Central memory CD8-positive, alpha-beta T cell (primary cell): ENCODE results near the gene PDGFA.
"Not testable (repeated sequence)": the region's sequence is repeated elsewhere in the genome, so short reads cannot be mapped to it uniquely, and the experiment has no call there.

Source experiments
- ATAC-seq: fragments of 150-1000 bp; cut with Tn5 transposase; replicated peaks from 2 replicates; pipeline ENCODE4 v1.10.0; 2022; ENCODE audit warnings: mild to moderate bottlenecking, moderate FRiP score, moderate number of reproducible peaks; ENCODE audit not compliant: poor library complexity, severe bottlenecking; ENCODE audit errors: extremely low read depth
- DNase-seq, 2 donors: peaks; one replicate each; pipeline ENCODE4 v3.0.0; 2021; ENCODE audit warnings: low spot score in 2 of 2
- H3K27ac Mint-ChIP-seq: one replicate; pipeline ENCODE4 v1.8.0; 2022; ENCODE audit warnings: low read depth, mild to moderate bottlenecking, moderate library complexity, mixed read lengths
- H3K27me3 Mint-ChIP-seq: one replicate; pipeline ENCODE4 v1.8.0; 2022; ENCODE audit warnings: mixed read lengths
- H3K36me3 Mint-ChIP-seq: one replicate; pipeline ENCODE4 v1.8.0; 2022; ENCODE audit warnings: mild to moderate bottlenecking, moderate library complexity, mixed read lengths; ENCODE audit not compliant: insufficient read depth
- H3K4me1 Mint-ChIP-seq: one replicate; pipeline ENCODE4 v1.8.0; 2022; ENCODE audit warnings: mixed read lengths
- H3K4me3 Mint-ChIP-seq: one replicate; pipeline ENCODE4 v1.8.0; 2022; ENCODE audit warnings: mild to moderate bottlenecking, moderate library complexity, mixed read lengths
- H3K9me3 Mint-ChIP-seq: one replicate; pipeline ENCODE4 v1.8.0; 2022; ENCODE audit warnings: mixed read lengths

PDGFA gene

GRCh38 chr7:557558-557881 lies 37.9 kb upstream of the PDGFA start:
- Mint-ChIP-seq H3K36me3 (no peaks in the 10 kb centered on the region), H3K27ac (no peak overlapping the region), H3K9me3 (no peaks in the 10 kb centered on the region), H3K27me3 (no peaks in the 10 kb centered on the region), H3K4me1 (no peaks in the 10 kb centered on the region), H3K4me3 (no peak overlapping the region)
- ATAC-seq (no peak), DNase-seq (no peak)

DNA sequence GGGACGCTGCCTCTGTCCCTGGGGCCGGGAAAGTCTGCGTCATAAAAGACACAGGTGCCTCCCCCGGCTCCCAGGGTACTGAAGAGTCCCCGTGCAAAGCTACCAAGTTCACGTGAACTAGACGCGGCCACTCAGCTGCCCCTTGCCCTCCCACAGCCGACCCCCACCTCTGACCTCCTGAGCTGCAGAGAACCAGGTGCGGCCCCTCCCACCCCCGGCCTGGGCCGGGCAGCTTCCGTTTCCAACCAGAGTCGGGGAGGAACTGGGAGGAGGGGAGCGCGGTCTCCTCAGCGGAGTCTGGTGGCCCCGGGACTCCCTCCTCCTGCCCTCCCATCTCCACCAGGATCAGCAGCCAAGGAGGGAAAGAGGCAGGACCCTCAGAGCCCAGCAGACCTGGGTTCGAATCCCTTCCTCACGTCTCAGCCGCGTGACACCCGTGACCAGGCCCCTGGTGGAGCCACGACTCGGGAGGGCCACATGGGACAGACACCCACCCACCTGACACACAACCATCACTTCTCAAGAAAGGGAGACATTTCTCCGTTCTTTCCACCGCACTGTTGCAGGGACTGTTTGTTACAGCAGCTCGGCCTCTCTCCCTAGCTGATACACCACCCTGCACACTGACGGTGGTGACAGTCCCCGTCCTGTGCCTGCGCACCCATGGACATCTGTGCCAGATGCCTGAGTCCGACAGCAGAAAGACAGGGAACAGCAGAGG lies 37.4 kb upstream of the PDGFA start:
- Mint-ChIP-seq H3K27ac (no peak overlapping the region), H3K4me1 (no peaks in the 10 kb centered on the region), H3K27me3 (no peaks in the 10 kb centered on the region), H3K9me3 (no peaks in the 10 kb centered on the region), H3K36me3 (no peaks in the 10 kb centered on the region), H3K4me3 (no peak overlapping the region)
- no peak for DNase-seq
- no peak for ATAC-seq

- no peaks in the 10 kb centered on the region for H3K4me1 Mint-ChIP-seq
- no peaks in the 10 kb centered on the region for H3K36me3 Mint-ChIP-seq
- H3K27ac Mint-ChIP-seq = no peak overlapping the region
- no peak overlapping the region for H3K4me3 Mint-ChIP-seq
- no peak for DNase-seq
- no peak for ATAC-seq
- H3K27me3 Mint-ChIP-seq = no peaks in the 10 kb centered on the region
- no peaks in the 10 kb centered on the region for H3K9me3 Mint-ChIP-seq
Measured at GRCh38 chr7:556291-556826, 36.7 kb upstream of the PDGFA start.

DNA sequence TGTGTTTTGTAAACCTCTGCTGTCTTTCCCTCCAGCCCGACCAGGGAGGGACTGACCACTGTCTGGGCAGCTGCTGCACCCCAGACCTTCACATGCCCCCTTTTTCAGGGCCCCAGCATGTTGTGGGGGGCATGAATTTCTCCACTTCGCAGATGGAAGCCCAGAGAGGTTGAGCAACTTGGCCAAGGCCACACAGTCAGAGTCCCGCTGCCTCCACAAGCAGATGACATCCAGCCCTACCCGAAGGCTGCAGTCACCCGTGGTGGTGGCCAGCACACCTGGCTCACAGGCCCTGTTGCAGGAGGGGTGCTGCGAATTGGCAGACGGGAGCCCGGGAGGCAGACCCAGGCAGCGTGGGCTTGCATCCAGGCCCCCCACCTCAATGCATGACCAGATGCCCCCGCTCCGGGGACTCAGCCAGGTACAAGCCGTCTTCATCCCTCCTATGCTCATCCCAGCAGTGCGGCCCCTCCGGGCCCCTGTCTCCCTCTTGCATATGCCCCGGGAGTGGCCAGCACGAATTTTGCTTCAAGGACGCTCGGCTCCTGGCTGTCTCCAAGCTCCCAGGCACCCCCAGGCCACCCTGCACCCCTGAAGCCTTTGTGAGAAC lies 36.0 kb upstream of the PDGFA start:
- DNase-seq (no peak), ATAC-seq (no peak)
- H3K4me3 Mint-ChIP-seq = no peak overlapping the region
- no peak overlapping the region for H3K27ac Mint-ChIP-seq
- H3K36me3 Mint-ChIP-seq = no peaks in the 10 kb centered on the region
- H3K27me3 Mint-ChIP-seq = no peaks in the 10 kb centered on the region
- no peaks in the 10 kb centered on the region for H3K4me1 Mint-ChIP-seq
- H3K9me3 Mint-ChIP-seq = no peaks in the 10 kb centered on the region

DNA sequence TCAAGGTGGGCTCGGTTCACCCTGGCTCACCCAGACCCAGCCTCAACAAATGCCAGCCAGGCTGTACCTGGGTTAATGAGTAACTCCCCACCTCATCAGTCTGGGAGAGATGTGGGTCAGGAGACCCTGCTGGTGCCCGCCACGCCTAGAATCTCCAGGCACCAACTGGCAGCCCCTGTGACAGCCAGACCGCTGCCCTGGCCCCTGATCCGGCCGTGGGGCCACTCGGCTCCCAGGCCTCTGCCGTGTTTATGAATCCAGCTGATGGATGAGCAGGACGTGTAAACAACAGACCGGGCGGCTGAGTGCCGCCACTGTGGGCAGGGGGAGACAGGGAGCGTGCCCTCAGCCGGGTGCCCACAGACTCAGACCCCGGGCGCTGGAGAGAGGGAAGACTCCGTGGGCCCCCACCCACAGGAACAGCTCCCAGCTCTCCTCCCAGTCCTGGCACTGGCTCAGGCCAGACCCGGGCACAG lies 34.0 kb upstream of the PDGFA start:
- Mint-ChIP-seq H3K9me3 (no peaks in the 10 kb centered on the region), H3K27me3 (no peaks in the 10 kb centered on the region), H3K36me3 (no peaks in the 10 kb centered on the region), H3K4me3 (no peak overlapping the region), H3K4me1 (no peaks in the 10 kb centered on the region), H3K27ac (no peak overlapping the region)
- DNase-seq = no peak
- ATAC-seq = no peak

- Mint-ChIP-seq H3K36me3 (no peaks in the 10 kb centered on the region), H3K27me3 (no peaks in the 10 kb centered on the region), H3K4me3 (no peak overlapping the region), H3K4me1 (no peaks in the 10 kb centered on the region), H3K9me3 (no peaks in the 10 kb centered on the region), H3K27ac (no peak overlapping the region)
- ATAC-seq (no peak), DNase-seq (no peak)
Measured at GRCh38 chr7:552868-553635, 33.4 kb upstream of the PDGFA start.

- not testable (repeated sequence) for H3K4me1 Mint-ChIP-seq, H3K27ac Mint-ChIP-seq
Measured at GRCh38 chr7:552151-552867, 32.7 kb upstream of the PDGFA start.

DNA sequence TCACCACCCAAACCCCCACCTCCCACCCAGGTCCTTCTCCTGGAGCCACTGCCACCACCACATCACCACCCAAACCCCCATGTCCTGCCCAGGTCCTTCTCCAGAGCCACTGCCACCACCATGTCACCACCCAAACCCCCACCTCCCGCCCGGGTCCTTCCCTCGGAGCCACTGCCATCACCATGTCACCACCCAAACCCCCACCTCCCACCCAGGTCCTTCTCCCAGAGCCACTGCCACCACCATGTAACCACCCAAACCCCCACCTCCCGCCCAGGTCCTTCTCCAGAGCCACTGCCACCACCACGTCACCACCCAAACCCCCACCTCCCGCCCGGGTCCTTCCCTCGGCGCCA lies 31.9 kb upstream of the PDGFA start:
- DNase-seq, H3K4me3 Mint-ChIP-seq, H3K4me1 Mint-ChIP-seq, H3K27ac Mint-ChIP-seq, H3K27me3 Mint-ChIP-seq, H3K36me3 Mint-ChIP-seq, H3K9me3 Mint-ChIP-seq, ATAC-seq: not testable (repeated sequence)

More at GRCh38 chr7:552151-552867, 32.7 kb upstream of the PDGFA start:
- not testable (repeated sequence) for H3K9me3 Mint-ChIP-seq, DNase-seq, H3K36me3 Mint-ChIP-seq, H3K27me3 Mint-ChIP-seq, H3K4me3 Mint-ChIP-seq, ATAC-seq

GRCh38 chr7:550881-551614 lies 31.4 kb upstream of the PDGFA start:
- Mint-ChIP-seq H3K27me3 (no peaks in the 10 kb centered on the region), H3K27ac (no peak overlapping the region), H3K4me1 (no peaks in the 10 kb centered on the region), H3K9me3 (no peaks in the 10 kb centered on the region), H3K4me3 (no peak overlapping the region), H3K36me3 (no peaks in the 10 kb centered on the region)
- no peak for DNase-seq
- no peak for ATAC-seq

DNA sequence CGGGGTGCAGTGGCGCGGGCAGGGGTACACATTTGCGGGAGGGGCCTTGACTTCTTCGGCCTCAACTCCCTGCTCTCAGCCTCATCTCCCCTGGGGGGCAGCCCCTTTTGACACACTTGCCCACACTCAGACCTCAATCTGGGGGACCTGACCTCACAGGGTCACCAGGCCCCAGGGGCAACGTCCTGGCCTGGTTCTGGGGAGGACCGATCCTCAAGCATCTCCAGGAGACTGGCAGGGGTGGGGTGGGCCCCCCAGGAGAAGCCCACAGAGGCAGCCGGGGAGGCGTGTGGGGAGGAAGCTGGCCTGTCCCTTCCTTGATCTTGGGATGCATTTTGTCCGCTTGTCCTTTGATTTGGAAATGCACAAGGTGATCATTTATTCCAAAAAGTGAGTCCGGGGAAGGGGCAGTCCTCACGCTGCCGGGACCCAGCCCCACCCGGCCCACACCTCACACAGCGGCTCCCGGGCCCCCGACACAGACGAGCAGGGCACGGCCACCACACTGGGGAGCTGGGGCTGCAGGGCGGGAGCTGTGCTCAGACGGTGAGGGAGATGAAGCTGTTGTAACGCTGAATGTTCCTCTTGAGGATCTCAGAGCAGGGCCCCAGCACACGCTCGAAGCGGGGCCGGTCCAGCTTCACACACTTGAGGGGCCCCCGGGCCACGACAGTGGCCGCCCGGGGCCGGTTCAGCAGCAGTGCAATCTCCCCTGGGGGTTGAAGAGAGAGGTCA lies 30.4 kb upstream of the PDGFA start:
- Mint-ChIP-seq H3K4me1 (no peaks in the 10 kb centered on the region), H3K36me3 (no peaks in the 10 kb centered on the region), H3K27ac (no peak overlapping the region), H3K9me3 (no peaks in the 10 kb centered on the region), H3K4me3 (no peak overlapping the region), H3K27me3 (no peaks in the 10 kb centered on the region)
- ATAC-seq (no peak), DNase-seq (no peak)

DNA sequence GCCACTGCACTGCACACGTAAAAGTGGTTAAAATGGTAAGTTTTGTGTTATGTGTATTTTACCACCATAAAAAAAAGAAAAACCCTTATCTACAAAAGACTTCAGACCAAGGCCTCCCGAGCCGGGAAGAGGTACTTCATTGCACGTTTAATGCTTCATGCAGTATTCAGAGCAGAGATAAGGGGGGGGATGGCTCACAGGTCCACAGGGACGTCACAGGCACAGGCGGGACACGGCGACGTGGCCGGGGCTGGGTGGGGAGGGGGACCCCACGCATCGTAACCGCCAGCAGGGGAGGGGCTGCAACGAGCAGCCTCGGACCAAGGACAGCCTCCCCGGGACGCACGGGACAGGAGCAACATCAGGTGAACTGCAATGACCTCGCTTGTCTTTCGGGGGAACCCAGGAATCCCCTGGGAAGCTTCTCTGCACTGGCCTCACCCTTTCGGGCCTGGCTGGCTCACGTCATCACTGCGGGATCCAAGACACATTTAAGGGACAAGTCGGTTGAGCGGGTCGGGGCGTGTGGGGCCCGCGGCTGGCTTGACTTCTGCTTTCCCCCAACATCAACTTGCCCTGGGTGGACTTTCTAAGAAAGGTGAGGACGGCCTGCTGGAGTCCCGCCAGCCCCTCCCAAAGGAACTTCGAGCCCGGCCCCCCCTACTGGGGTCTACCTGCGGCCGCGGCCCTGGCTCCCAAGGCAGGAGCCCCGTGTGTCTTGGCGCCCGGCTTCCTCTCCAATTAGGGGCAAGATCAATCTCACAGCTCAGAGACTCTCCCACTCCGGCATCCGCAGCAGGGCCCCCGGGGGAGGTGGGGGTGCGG lies 29.6 kb upstream of the PDGFA start:
- H3K36me3 Mint-ChIP-seq = no peaks in the 10 kb centered on the region
- no peak overlapping the region for H3K4me3 Mint-ChIP-seq
- DNase-seq (no peak), ATAC-seq (no peak)
- H3K9me3 Mint-ChIP-seq = no peaks in the 10 kb centered on the region
- H3K27ac Mint-ChIP-seq = no peak overlapping the region
- no peaks in the 10 kb centered on the region for H3K4me1 Mint-ChIP-seq
- H3K27me3 Mint-ChIP-seq = no peaks in the 10 kb centered on the region
